HepG2 (cell line): Measurements from ENCODE around the gene HEXD. TPM values are rescaled to one million over a fixed set of nuclear protein-coding genes. Genes with fewer than 3 reads are reported as not detected.

Experiments
- ATAC-seq: fragments of 200-7000 bp; cut with Tn5 transposase; 3 replicates; pipeline ENCODE4 v1.9.1; 2020; ENCODE audit warnings: mild to moderate bottlenecking, moderate library complexity
- BruUV-seq: library from RNA; stranded (reverse); fragments of 400-500 nt; replicated peaks from 2 replicates; lab custom pipeline; 2021; lab: Mats Ljungman, UMichigan
- CTCF ChIA-PET: fragments of 300-600 bp; formaldehyde crosslinking; extraction: SDS; loops from one replicate; lab custom pipeline; 2021; ENCODE audit warnings: low total read pairs, inconsistent platforms, low intra/inter-chr PET ratio; lab: Yijun Ruan, JAX
- POLR2A ChIA-PET: fragments of 350-600 bp; sonication (Branson Sonifier 250); formaldehyde crosslinking; loops from one replicate; lab custom pipeline; 2020; ENCODE audit warnings: antibody characterized with exemption, inconsistent platforms; lab: Yijun Ruan, JAX
- DNase-seq: peaks from one replicate; pipeline ENCODE4 v3.0.0-alpha.2; 2015; ENCODE audit warnings: low spot score
- FAIRE-seq: peaks from 3 replicates; lab custom pipeline; 2011; peaks lifted over from hg19 to GRCh38; lab: Jason Lieb, UNC
- H2AFZ ChIP-seq: one replicate; pipeline ENCODE4 v1.6.1; 2011; ENCODE audit warnings: low read length, inconsistent platforms
- H3K27ac ChIP-seq: fragments of 300-600 bp; 3 replicates; pipeline ENCODE4 v1.8.0; 2011; ENCODE audit warnings: mixed run types, mild to moderate bottlenecking, mixed read lengths, low read length, inconsistent platforms; ENCODE audit not compliant: insufficient read depth; ENCODE audit errors: extremely low read length
- H3K27me3 ChIP-seq, 2 experiments: fragments of 200-600 bp in 1 of 2; 2 replicates in 1 of 2; 3 replicates in 1 of 2; pipeline versions ENCODE4 v1.6.0 to v1.8.0; 2011; ENCODE audit warnings: low read length in 2 of 2, mild to moderate bottlenecking in 2 of 2, moderate library complexity in 2 of 2, inconsistent platforms in 1 of 2; ENCODE audit not compliant: insufficient read depth in 2 of 2, control insufficient read depth in 1 of 2
- H3K36me3 ChIP-seq, 2 experiments: fragments of 200-600 bp in 1 of 2; replicated peaks in 1 of 2; 2 replicates in 1 of 2; 3 replicates in 1 of 2; pipeline versions ENCODE4 v1.5.1 to v1.8.0; 2011; ENCODE audit warnings: low read length in 2 of 2, inconsistent platforms in 1 of 2; ENCODE audit not compliant: insufficient read depth in 2 of 2, control insufficient read depth in 1 of 2
- H3K4me1 ChIP-seq: 2 replicates; pipeline ENCODE4 v1.5.1; 2012; ENCODE audit warnings: low read length, inconsistent platforms; ENCODE audit not compliant: insufficient read depth
- H3K4me2 ChIP-seq: 2 replicates; pipeline ENCODE4 v1.6.0; 2011; ENCODE audit warnings: low read depth, low read length, inconsistent platforms
- H3K4me3 ChIP-seq, 3 experiments: fragments of 200-600 bp in 1 of 3; sonication (generic), shearing (Covaris generic) in 1 of 3; replicated peaks in 1 of 3; 2 replicates each; pipeline ENCODE4 v1.5.1; 2011 to 2016; ENCODE audit warnings: low read length in 3 of 3, inconsistent platforms in 2 of 3, low read depth in 2 of 3, mild to moderate bottlenecking in 2 of 3, control low read depth in 1 of 3, mixed read lengths in 1 of 3; ENCODE audit not compliant: insufficient read depth in 1 of 3
- H3K79me2 ChIP-seq: one replicate; pipeline ENCODE4 v1.6.1; 2011; ENCODE audit warnings: low read length, inconsistent platforms; ENCODE audit not compliant: insufficient read depth
- H3K9ac ChIP-seq: 2 replicates; pipeline ENCODE4 v1.6.0; 2011; ENCODE audit warnings: mild to moderate bottlenecking, low read depth, low read length, inconsistent platforms; ENCODE audit not compliant: insufficient read depth
- H3K9me3 ChIP-seq: 2 replicates; pipeline ENCODE4 v1.5.1; 2012; ENCODE audit warnings: mild to moderate bottlenecking, low read length
- H4K20me1 ChIP-seq: 2 replicates; pipeline ENCODE4 v1.6.0; 2011; ENCODE audit warnings: inconsistent platforms, mild to moderate bottlenecking, low read length, moderate library complexity; ENCODE audit not compliant: insufficient read depth
- SATB2 ChIP-seq: sonication (generic); formaldehyde crosslinking; IDR thresholded peaks from 2 replicates; pipeline ENCODE4 v1.5.0; 2020; ENCODE audit warnings: missing genetic modification reagents
- WGBS: methylation state at CpG from one replicate; pipeline ENCODE4 v1.1.6; 2017; ENCODE audit warnings: low lambda C conversion rate; 5-methylcytosine and 5-hydroxymethylcytosine counted together
- in situ Hi-C: cut with HindIII; loops from 2 replicates; pipeline ENCODE4 v1.10.0; 2017; ENCODE audit warnings: low pct_unique_long_range_greater_than_20kb; ENCODE audit not compliant: extremely low pct_ligation_motif_present
- intact Hi-C: fragments of 100-400 bp; cut with micrococcal nuclease; formaldehyde crosslinking; loops from one replicate; pipeline ENCODE4 v1.10.0; 2022; ENCODE audit not compliant: unreplicated experiment
- polyA plus RNA-seq, 8 experiments: library from polyadenylated mRNA; depleted of rRNA in 3 of 8; stranded (reverse) in 7 of 8; unstranded in 1 of 8; fragments of >200 nt; fragmentation: Illumina TruSeq in 4 of 8; extraction: Trizol in 4 of 8; gene quantifications; 2 replicates each; pipeline versions ENCODE4 v1.2.1 to v1.2.3, GENCODE V29; 2011 to 2016; ENCODE audit warnings: low read depth in 4 of 8, missing spikeins in 1 of 8, mixed read lengths in 1 of 8; ENCODE audit not compliant: insufficient read depth in 1 of 8
- total RNA-seq, 5 experiments: library from RNA; depleted of rRNA; stranded (reverse); fragments of >200 nt; fragmentation: Illumina TruSeq; extraction: Trizol; gene quantifications; 2 replicates each; pipeline ENCODE4 v1.2.3, GENCODE V29; 2016; ENCODE audit warnings: low read depth in 1 of 5
- TF ChIP-seq, protein P1 (sequence below), 2 experiments: sonication (generic) in 1 of 2; formaldehyde crosslinking in 1 of 2; IDR thresholded peaks; 2 replicates each; pipeline versions ENCODE4 v1.4.0 to v1.6.1; 2016 to 2020; ENCODE audit warnings: borderline replicate concordance in 1 of 2, low read depth in 1 of 2, mild to moderate bottlenecking in 1 of 2, missing genetic modification reagents in 1 of 2
- TF ChIP-seq, protein P2 (sequence below): sonication (generic); formaldehyde crosslinking; conservative IDR thresholded peaks from 2 replicates; pipeline ENCODE4 v1.4.0; 2020; ENCODE audit warnings: missing genetic modification reagents

Gene HEXD
- total and polyA plus RNA-seq, 2 of the 13 experiments (the other 11 are each of a cell fraction or from before 2014, with no cell fraction given) = 22.3 to 41.8 TPM

DNA sequence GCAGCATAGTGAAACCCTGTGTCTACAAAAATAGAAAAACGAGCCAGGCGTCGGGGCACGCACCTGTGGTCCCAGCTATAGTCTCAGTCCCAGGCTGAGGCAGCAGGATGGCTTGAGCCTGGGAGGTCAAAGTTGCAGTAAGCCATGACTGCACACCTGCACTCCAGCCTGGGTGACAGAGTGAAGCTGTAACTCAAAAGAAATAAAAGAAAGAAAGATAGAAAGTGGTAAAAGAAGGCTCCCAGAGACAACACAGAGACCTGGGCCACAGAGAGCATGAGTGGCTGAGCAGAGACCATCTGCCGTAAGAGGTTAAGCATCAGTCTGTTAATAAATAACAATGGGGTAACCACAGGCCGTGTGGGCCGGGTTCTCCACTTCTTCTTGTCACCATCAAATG is 15.3 kb upstream of the HEXD start:
- Histone ChIP-seq H3K4me2 (no peak overlapping the region), H3K27ac (no peak overlapping the region), H4K20me1 (no peaks in the 10 kb centered on the region), H2AFZ (no peak overlapping the region), H3K79me2 (no peaks in the 10 kb centered on the region), H3K4me3 (no peak overlapping the region), H3K4me1 (peaks cover 13% of the 10 kb centered on the region), H3K9ac (no peak overlapping the region), H3K27me3 (no peaks in the 10 kb centered on the region), H3K36me3 (peaks cover 19 to 21% of the 10 kb centered on the region in 2 experiments; a peak in 4 of 5 replicates), H3K9me3 (no peaks in the 10 kb centered on the region)
- FAIRE-seq (peak; percentile 69), ATAC-seq (peak; percentile 81), DNase-seq (no peak)
- CTCF ChIA-PET = no interaction called here
- BruUV-seq = no TSS peak
- TF ChIP-seq SATB2 (CRISPR knock-in tag) = no peak
- TF ChIP-seq, protein P1, sequence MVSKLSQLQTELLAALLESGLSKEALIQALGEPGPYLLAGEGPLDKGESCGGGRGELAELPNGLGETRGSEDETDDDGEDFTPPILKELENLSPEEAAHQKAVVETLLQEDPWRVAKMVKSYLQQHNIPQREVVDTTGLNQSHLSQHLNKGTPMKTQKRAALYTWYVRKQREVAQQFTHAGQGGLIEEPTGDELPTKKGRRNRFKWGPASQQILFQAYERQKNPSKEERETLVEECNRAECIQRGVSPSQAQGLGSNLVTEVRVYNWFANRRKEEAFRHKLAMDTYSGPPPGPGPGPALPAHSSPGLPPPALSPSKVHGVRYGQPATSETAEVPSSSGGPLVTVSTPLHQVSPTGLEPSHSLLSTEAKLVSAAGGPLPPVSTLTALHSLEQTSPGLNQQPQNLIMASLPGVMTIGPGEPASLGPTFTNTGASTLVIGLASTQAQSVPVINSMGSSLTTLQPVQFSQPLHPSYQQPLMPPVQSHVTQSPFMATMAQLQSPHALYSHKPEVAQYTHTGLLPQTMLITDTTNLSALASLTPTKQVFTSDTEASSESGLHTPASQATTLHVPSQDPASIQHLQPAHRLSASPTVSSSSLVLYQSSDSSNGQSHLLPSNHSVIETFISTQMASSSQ (IDR thresholded peaks at IDR 0.05; ENCODE audit: low read depth) = peak; percentile 64; the same call in 1 of the 2 replicates
- TF ChIP-seq, protein P1 (CRISPR knock-in tag; IDR thresholded peaks at IDR 0.05; ENCODE audit: borderline replicate concordance) = no peak
- TF ChIP-seq, protein P2, sequence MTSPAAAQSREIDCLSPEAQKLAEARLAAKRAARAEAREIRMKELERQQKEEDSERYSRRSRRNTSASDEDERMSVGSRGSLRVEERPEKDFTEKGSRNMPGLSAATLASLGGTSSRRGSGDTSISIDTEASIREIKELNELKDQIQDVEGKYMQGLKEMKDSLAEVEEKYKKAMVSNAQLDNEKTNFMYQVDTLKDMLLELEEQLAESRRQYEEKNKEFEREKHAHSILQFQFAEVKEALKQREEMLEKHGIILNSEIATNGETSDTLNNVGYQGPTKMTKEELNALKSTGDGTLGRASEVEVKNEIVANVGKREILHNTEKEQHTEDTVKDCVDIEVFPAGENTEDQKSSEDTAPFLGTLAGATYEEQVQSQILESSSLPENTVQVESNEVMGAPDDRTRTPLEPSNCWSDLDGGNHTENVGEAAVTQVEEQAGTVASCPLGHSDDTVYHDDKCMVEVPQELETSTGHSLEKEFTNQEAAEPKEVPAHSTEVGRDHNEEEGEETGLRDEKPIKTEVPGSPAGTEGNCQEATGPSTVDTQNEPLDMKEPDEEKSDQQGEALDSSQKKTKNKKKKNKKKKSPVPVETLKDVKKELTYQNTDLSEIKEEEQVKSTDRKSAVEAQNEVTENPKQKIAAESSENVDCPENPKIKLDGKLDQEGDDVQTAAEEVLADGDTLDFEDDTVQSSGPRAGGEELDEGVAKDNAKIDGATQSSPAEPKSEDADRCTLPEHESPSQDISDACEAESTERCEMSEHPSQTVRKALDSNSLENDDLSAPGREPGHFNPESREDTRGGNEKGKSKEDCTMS (CRISPR knock-in tag) = no peak
- in situ Hi-C loops (no loop called here), intact Hi-C loops (no loop called here)
- WGBS = 53% methylated on average over 7 of the region's 7 CpGs
- POLR2A ChIA-PET = no interaction called here
